ENCODE results near the gene RCOR1. TPM values are rescaled to one million over a fixed set of nuclear protein-coding genes. Genes with fewer than 3 reads are reported as not detected.

RCOR1 gene
- total RNA-seq, 2 donors from 2014 or later: 19.5 to 21.3 TPM

DNA sequence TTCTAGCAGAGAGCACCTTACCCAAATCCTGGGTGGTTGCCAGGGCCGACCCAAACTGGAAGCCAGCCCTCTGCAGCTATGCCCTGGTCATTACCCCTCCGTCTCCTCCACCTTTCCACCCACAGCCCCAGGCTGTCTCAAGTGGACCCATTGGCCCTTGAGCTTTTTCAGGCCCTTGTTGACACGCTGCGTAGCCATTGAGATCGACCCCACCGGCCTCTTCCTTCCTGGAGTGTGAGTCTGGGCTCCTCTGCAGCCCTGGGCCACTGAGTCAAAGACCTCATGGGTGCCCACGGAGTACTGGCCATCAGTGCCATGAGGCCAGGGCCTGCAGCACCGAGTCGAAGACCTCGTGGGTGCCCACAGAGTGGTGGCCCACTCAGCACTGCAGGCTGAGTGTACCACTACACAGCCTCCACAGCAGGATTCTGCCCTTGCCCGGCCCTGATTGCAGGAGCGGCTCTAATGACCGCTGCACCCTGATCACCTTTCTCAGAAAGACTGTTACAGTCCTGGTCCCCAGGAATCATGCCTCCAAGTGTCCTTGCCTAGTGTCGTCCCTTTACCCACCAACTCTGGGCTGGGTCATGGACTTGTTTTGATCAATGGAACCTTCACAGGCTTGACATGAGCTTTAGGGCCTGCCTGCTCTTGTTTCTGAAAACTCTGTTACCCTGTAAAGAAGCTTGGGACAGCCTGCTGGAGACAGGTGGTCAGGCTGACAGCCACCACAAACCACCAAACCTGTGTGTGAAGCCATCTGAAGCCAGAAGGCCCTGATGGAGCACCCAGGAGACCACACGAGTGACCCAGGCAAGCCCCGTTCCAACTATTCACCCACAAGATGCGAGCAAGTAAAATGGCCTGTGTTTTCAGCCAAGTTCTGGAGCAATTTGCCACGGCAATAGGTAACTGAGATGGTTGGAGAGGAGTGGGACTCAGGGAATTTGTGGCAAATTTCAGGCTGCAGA lies 145.2 kb downstream of the RCOR1 start:
- peaks cover 1 to 2% of the 10 kb centered on the region in 2 donors for H3K36me3 Mint-ChIP-seq (ENCODE audit: insufficient read depth in 2 of 2)

DNA sequence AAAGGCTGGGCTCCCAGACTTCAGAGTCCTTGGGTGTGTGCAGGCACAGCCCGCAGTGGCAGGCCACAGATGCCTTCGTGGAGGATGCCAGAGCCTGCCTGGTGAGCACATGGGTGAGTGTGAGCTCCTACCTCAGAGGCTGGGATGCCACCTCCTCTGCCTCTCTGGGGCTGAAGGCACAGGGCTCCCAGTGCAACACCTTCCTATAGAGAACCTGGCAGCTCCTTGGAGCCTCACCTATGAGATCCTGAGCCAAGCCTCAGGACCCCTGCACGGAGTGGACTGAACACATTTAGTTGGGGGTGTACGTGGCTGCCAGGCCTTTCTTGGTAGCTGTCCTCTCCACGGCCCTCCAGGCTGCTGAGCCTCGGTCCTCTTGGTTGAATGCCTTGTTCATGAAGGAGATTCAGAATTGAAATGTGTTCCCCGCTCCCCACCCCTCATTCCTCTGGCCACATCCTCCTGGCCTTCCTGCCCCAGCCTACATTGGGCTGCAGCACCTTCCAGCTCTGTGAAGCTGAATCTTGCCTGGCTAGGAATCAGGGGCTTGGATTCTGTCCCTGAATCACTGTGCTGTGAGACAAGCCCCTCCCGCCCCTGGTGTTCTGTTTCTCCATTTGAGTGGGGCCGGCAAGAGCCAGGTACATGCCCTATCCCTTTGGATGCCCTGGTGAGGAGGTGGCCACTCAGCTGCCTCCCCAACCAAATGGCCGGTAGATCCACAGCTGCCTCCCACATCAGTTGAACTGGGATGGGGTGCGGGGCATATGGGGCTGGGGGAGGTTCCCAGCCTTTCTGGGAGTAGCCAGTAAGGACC lies 146.1 kb downstream of the RCOR1 start:
- Mint-ChIP-seq H3K27me3 (ENCODE audit: low read depth) (no peaks in the 10 kb centered on the region), H3K9me3 (peaks cover 0 to 2% of the 10 kb centered on the region in 2 donors), H3K36me3 (ENCODE audit: insufficient read depth in 2 of 2) (peaks cover 3 to 4% of the 10 kb centered on the region in 2 donors), H3K4me1 (ENCODE audit: low read depth) (no peaks in the 10 kb centered on the region), H3K27ac (no peak overlapping the region), H3K4me3 (no peak overlapping the region)
- DNase-seq (no peak), ATAC-seq (replicated peaks in 1 of 2) (peak in 1 of 2 donors; percentile 15)

More for the DNA sequence above, 145.2 kb downstream of the RCOR1 start:
- Mint-ChIP-seq H3K27ac (no peak overlapping the region), H3K9me3 (peaks cover 0 to under 1% of the 10 kb centered on the region in 2 donors), H3K4me1 (ENCODE audit: low read depth) (no peaks in the 10 kb centered on the region), H3K27me3 (ENCODE audit: low read depth) (no peaks in the 10 kb centered on the region), H3K4me3 (no peak overlapping the region)
- ATAC-seq (replicated peaks in 1 of 2) (no peak), DNase-seq (no peak)

DNA sequence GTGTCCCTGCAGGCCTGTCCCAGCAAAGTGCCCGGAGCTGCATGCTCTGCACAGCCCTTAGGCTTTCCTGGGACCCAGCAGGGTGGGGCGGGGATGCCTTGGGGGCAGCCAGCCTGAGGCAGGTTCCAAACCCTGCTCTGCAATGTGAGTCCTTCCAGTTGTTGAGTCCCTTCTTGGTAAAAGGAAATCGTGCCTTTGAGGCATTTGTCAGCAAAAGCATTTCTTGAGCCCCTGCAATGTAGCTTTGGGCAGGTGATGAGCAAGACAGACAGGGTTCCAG lies 146.7 kb downstream of the RCOR1 start:
- no peak overlapping the region for H3K27ac Mint-ChIP-seq

DNA sequence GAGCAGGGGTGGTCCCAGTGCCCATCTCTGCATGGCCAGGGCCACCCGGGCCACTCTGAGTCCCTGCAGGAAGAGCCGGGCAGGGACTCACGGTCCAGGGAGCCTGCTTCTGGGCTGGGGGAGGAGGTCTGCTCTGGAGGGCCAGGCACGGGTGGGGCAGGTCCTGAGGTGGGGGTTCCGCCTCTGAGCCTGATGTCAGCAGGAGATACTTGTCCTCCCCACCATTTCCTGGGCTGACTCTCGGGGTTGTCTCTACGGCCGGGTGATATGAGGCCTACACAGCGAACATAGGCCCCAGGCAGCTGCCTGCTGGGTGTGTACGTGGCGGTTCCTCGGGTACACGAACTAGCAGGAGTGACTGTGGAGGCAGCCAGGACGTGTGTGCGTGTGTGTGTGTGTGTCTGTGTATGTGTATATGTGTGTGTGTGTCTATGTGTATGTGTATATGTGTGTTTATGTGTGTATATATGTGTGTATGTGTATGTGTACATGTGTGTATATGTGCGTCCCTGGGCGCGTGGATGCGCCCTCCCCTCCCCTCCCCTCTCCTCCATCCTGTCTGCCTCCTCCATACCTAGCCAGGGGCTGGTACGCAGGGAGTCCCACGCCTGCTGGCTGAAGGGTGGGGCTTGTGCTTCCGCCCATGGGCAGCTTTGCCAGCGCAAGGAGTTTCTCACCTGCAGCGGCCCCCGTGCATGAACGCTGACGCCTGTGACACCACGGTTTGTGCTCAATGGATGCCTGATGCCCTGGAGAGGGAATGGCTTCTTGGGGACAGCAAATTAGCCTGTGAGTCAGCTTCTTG lies 154.4 kb downstream of the RCOR1 start:
- Mint-ChIP-seq H3K27me3 (ENCODE audit: low read depth) (no peaks in the 10 kb centered on the region), H3K4me1 (ENCODE audit: low read depth) (no peaks in the 10 kb centered on the region), H3K27ac (no peak overlapping the region), H3K9me3 (peaks cover 0 to 2% of the 10 kb centered on the region in 2 donors), H3K36me3 (ENCODE audit: insufficient read depth in 2 of 2) (peaks cover 3 to 4% of the 10 kb centered on the region in 2 donors), H3K4me3 (no peak overlapping the region)
- DNase-seq (no peak), ATAC-seq (replicated peaks in 1 of 2) (peak; percentile 19 to 35)

More for the DNA sequence above, 146.7 kb downstream of the RCOR1 start:
- peaks cover 0 to 2% of the 10 kb centered on the region in 2 donors for H3K9me3 Mint-ChIP-seq
- H3K36me3 Mint-ChIP-seq (ENCODE audit: insufficient read depth in 2 of 2): peaks cover 3 to 4% of the 10 kb centered on the region in 2 donors
- H3K4me3 Mint-ChIP-seq: no peak overlapping the region
- ATAC-seq (replicated peaks in 1 of 2): no peak
- no peak for DNase-seq
- H3K4me1 Mint-ChIP-seq (ENCODE audit: low read depth): no peaks in the 10 kb centered on the region
- H3K27me3 Mint-ChIP-seq (ENCODE audit: low read depth): no peaks in the 10 kb centered on the region

DNA sequence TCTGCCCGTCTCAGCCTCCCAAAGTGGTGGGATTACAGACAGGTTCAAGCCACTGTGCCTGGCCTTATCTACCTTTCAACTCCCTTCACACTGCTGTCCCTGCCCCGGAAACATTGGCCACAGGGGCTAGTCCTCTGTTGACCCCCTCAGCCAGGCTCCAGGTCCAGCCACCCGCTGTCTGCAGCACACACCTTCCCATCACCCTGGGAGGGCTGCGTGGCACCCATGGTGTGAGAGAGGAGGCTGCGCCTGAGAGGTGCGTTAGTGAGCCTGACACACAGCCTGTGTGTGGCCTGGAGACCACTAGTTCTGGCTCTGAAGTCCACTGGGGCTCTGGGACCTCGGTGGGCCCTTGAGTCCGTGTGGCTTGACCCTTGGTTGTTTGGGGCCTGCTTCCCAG lies 156.4 kb downstream of the RCOR1 start:
- Mint-ChIP-seq H3K4me3 (no peak overlapping the region), H3K9me3 (no peaks in the 10 kb centered on the region), H3K27me3 (ENCODE audit: low read depth) (no peaks in the 10 kb centered on the region), H3K36me3 (ENCODE audit: insufficient read depth in 2 of 2) (peaks cover 0 to 2% of the 10 kb centered on the region in 2 donors), H3K27ac (no peak overlapping the region), H3K4me1 (ENCODE audit: low read depth) (no peaks in the 10 kb centered on the region)
- no peak for ATAC-seq (replicated peaks in 1 of 2)
- DNase-seq: no peak

DNA sequence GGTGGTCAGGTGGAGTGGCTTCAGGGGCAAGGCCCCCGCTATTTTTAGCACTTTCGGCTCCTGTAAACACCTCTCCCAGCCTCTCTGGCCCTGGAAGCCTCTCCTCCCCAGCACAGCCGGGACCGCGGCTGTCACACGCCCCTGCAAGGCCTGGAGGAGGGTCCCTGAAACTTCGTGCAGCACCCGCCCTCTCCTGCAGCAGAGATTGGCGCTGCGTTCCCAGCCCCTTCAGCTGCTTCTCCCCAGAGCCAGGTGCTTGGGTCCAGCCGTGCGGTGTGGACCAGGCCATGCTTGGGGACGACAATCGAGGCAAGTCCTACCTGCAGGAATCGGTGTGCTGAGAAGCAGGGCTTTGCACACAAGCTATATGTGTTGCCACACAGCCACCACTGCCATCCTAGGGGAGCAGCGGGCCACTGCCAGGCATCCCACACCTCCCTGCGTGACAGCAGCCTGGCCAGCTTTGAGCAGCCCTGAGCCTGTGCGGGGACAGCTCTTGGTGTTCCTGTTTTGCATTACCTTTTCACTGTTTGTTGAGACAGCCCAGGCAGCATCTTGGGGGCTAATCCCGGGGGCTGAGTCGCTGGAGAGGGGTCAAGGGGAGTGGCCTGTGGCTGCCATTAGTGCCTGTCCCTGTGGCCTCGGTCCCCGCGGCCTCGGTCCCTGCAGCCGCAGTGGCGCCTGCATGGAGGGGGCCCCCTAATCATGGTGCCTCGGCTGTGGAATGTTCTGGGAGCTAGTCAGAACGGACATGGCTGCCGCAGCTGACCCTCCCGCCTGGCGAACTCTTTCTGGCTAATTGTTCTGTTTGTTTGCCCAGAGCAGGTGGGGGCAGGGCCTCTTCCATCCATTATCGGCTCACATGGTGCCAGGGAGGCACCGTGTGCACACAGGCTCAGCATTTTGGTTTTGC lies 157.2 kb downstream of the RCOR1 start:
- no peak overlapping the region for H3K4me3 Mint-ChIP-seq
- no peak for ATAC-seq (replicated peaks in 1 of 2)
- H3K4me1 Mint-ChIP-seq (ENCODE audit: low read depth): peaks cover 7% of the 10 kb centered on the region
- H3K27ac Mint-ChIP-seq: no peak overlapping the region
- no peaks in the 10 kb centered on the region for H3K27me3 Mint-ChIP-seq (ENCODE audit: low read depth)
- DNase-seq: no peak
- peaks cover 0 to 2% of the 10 kb centered on the region in 2 donors for H3K36me3 Mint-ChIP-seq (ENCODE audit: insufficient read depth in 2 of 2)
- no peaks in the 10 kb centered on the region for H3K9me3 Mint-ChIP-seq

DNA sequence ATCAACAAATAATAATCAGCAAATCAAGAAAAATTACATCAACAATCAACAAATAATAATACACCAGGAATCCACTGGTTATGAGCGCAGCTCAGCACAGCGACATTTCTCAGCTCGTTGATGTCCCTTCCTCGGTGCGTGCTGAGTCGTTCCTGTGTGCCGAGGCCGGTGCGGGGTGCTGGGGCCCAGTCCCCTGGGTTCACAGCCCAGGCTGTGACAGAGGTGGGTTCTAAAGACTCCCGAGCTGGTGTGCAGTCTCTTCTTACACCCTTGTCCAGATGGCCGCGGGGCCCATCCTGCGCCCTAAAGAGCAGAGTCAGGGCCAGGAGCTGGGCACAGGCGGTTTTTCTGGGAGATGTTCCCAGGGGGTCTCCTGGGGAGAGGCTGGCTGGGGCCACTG lies 157.9 kb downstream of the RCOR1 start:
- H3K36me3 Mint-ChIP-seq (ENCODE audit: insufficient read depth in 2 of 2): peaks cover 0 to 2% of the 10 kb centered on the region in 2 donors
- DNase-seq (no peak), ATAC-seq (replicated peaks in 1 of 2) (no peak)
- no peaks in the 10 kb centered on the region for H3K9me3 Mint-ChIP-seq
- H3K4me3 Mint-ChIP-seq: no peak overlapping the region
- peaks cover 12% of the 10 kb centered on the region for H3K4me1 Mint-ChIP-seq (ENCODE audit: low read depth)
- no peak overlapping the region for H3K27ac Mint-ChIP-seq
- no peaks in the 10 kb centered on the region for H3K27me3 Mint-ChIP-seq (ENCODE audit: low read depth)

DNA sequence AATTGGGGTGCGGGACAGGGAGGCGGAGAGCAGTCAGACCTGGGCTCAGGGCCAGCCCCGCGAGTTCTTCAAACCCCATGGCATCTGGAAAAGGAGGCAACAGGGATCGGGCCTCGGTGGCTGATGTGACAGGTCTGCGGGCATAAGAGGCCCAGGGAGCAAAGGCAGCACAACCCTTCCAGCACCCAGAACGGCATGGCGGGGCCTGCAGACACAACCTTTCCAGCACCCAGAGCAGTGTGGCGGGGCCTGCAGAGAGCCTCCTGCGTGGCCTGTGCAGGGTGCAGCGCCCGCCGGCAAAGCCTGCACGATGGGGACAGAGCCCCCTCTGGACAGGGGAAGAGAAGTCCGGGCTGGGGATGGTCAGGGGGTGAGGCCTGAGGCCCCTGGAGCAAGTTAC lies 158.6 kb downstream of the RCOR1 start:
- no peak overlapping the region for H3K27ac Mint-ChIP-seq
- ATAC-seq (replicated peaks in 1 of 2) (no peak), DNase-seq (no peak)
- peaks cover 13% of the 10 kb centered on the region for H3K4me1 Mint-ChIP-seq (ENCODE audit: low read depth)
- no peak overlapping the region for H3K4me3 Mint-ChIP-seq
- H3K9me3 Mint-ChIP-seq: no peaks in the 10 kb centered on the region
- H3K36me3 Mint-ChIP-seq (ENCODE audit: insufficient read depth in 2 of 2): peaks cover 0 to 2% of the 10 kb centered on the region in 2 donors
- no peaks in the 10 kb centered on the region for H3K27me3 Mint-ChIP-seq (ENCODE audit: low read depth)

DNA sequence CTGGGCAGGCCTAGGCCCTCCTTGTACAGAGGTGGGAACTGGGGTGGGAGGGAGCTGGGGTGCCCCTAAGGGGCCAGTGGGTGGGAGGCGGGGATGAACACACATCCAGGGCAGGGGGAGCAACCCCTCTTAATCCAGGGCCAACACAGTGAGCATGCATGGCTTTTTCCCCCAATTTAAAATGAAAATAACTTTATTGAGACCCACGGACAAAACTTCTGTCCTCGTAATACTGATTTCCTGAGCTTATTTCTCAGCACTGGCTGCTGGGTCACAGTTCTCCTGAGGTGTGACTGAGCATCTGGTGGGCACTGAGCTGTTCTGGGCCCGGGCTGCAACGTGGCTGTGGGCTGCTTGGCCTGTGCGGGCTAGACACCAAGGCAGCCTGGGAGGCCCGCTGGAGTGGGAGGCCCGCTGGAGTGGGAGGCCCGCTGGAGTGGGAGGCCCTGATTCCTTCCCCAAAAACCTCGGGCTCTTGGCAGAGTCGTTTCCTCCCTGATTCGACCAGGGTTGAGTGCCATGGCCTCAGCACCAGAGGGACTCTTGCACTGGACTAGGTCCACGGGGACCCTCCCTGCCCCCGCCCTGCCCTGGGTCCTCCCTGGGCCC lies 159.9 kb downstream of the RCOR1 start:
- peaks cover 13% of the 10 kb centered on the region for H3K4me1 Mint-ChIP-seq (ENCODE audit: low read depth)
- H3K36me3 Mint-ChIP-seq (ENCODE audit: insufficient read depth in 2 of 2): no peaks in the 10 kb centered on the region
- no peaks in the 10 kb centered on the region for H3K9me3 Mint-ChIP-seq
- no peaks in the 10 kb centered on the region for H3K27me3 Mint-ChIP-seq (ENCODE audit: low read depth)
- no peak overlapping the region for H3K27ac Mint-ChIP-seq
- H3K4me3 Mint-ChIP-seq: no peak overlapping the region
- DNase-seq (no peak), ATAC-seq (replicated peaks in 1 of 2) (peak in 1 of 2 donors; percentile 7)

DNA sequence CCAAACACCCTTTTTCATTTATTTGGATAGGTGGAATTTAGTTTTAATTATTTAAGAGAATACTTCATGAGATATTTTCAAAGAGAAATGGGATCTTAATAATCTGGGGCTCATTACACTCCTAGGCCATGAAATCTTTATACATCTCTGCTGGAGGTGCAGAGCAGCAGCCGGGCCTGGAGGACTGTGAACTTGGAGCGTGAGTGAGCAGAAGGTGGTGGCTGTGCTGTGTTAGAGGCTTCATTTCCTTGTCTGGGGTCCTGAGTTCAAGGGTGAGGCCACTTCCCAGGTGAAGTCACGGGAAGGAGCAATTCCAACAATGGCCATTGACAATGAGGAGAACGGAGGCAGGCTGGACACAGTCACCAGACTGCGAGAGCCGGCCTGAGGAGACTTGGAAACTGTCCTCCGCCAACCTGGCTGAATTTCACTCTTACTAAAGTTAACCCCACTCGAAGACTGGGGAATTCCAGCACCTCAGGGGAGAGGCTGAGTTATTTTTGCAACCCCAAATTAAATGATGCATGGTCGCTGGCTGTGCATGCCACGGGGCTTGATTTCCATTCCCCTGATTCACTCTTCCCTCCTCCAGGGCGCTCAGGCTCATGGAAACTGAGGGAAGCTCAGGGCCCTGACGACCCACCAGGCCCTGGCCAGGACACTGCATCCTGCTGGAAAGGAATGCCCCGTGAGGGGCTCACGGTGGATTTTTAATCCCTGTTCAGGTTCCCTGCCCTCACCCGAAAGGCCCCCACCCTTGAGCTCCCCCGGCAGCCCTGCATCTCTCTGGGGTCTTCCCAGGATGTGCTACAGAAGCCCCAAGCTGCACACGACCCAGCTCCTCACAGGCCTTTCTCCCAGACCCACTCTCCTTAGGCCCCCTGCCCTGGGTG lies 162.2 kb downstream of the RCOR1 start:
- H3K9me3 Mint-ChIP-seq: no peaks in the 10 kb centered on the region
- no peaks in the 10 kb centered on the region for H3K36me3 Mint-ChIP-seq (ENCODE audit: insufficient read depth in 2 of 2)
- H3K4me3 Mint-ChIP-seq: no peak overlapping the region
- peaks cover 13% of the 10 kb centered on the region for H3K4me1 Mint-ChIP-seq (ENCODE audit: low read depth)
- no peak overlapping the region for H3K27ac Mint-ChIP-seq
- H3K27me3 Mint-ChIP-seq (ENCODE audit: low read depth): no peaks in the 10 kb centered on the region
- DNase-seq (no peak), ATAC-seq (replicated peaks in 1 of 2) (peak; percentile 24 to 58)

DNA sequence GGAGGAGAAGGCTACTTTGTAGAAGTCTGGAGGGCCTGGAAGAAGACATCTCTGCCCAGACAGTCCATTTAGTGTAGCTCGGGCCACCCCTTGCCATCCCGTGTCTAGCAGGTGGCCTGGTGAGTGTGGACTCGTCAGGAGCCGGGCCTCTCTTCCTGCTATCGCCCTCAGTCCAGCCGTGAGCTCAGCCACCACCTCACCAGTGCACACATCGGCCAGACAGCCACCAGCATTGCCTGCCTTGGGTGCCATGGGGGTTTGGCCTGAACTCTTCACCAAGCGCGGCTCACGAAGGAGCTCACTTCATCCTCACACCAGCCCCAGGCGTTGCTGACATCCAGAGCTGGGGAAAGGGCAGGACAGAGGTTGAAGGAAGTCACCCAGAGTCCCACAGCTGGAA lies 165.2 kb downstream of the RCOR1 start:
- no peaks in the 10 kb centered on the region for H3K9me3 Mint-ChIP-seq
- no peaks in the 10 kb centered on the region for H3K36me3 Mint-ChIP-seq (ENCODE audit: insufficient read depth in 2 of 2)
- H3K27me3 Mint-ChIP-seq (ENCODE audit: low read depth): no peaks in the 10 kb centered on the region
- peaks cover 13% of the 10 kb centered on the region for H3K4me1 Mint-ChIP-seq (ENCODE audit: low read depth)
- H3K27ac Mint-ChIP-seq: no peak overlapping the region
- H3K4me3 Mint-ChIP-seq: no peak overlapping the region
- DNase-seq (no peak), ATAC-seq (replicated peaks in 1 of 2) (no peak)

All from activated T-cell treated with anti-CD3 and anti-CD28 coated beads, Interleukin-2, amount 50 U/mL, for 72 hours (primary cell).